CD4-positive, alpha-beta T cell (primary cell): ENCODE data around the gene CNR1. TPM values are rescaled to one million over a fixed set of nuclear protein-coding genes. Genes with fewer than 3 reads are reported as not detected.

ENCODE experiments used
- ATAC-seq: fragments of 200-7000 bp; cut with Tn5 transposase; one replicate; pipeline ENCODE4 v1.10.0; 2022; ENCODE audit warnings: mild to moderate bottlenecking; ENCODE audit not compliant: poor library complexity
- CTCF ChIA-PET: fragments of 350-600 bp; sonication (Branson Sonifier 250); formaldehyde crosslinking; loops from one replicate; lab custom pipeline; 2021; ENCODE audit warnings: antibody characterized with exemption, inconsistent platforms; lab: Charles Lee
- POLR2A ChIA-PET: fragments of 350-600 bp; sonication (Branson Sonifier 250); formaldehyde crosslinking; loops from one replicate; lab custom pipeline; 2021; ENCODE audit warnings: antibody characterized with exemption, inconsistent platforms; lab: Charles Lee
- DNase-seq, 14 experiments: peaks; one replicate each; pipeline ENCODE4 v3.0.0-alpha.2; 2013 to 2020; ENCODE audit warnings: mixed read lengths in 2 of 14
- H3K27ac ChIP-seq, 2 donors: one replicate each; pipeline versions ENCODE4 v1.5.1 to v1.7.0; 2013; ENCODE audit warnings: low read length in 2 of 2, low read depth in 1 of 2, mild to moderate bottlenecking in 1 of 2
- H3K27me3 ChIP-seq, 2 experiments: 1 replicate in 1 of 2; 2 replicates in 1 of 2; pipeline versions ENCODE4 v1.6.1 to v1.7.0; 2013; ENCODE audit warnings: low read length in 2 of 2, control low read depth in 1 of 2, mild to moderate bottlenecking in 1 of 2, moderate library complexity in 1 of 2; ENCODE audit not compliant: insufficient read depth in 2 of 2, control insufficient read depth in 1 of 2
- H3K36me3 ChIP-seq: one replicate; pipeline ENCODE4 v1.6.1; 2013; ENCODE audit warnings: low read length, control low read depth; ENCODE audit not compliant: insufficient read depth
- H3K4me1 ChIP-seq: one replicate; pipeline ENCODE4 v1.6.1; 2013; ENCODE audit warnings: low read length, control low read depth; ENCODE audit not compliant: insufficient read depth
- H3K4me3 ChIP-seq: one replicate; pipeline ENCODE4 v1.5.1; 2013; ENCODE audit warnings: mild to moderate bottlenecking, low read length, moderate library complexity
- H3K9me3 ChIP-seq, 2 experiments: 1 replicate in 1 of 2; 2 replicates in 1 of 2; pipeline versions ENCODE4 v1.6.1 to v1.7.0; 2013; ENCODE audit warnings: low read length in 2 of 2, mild to moderate bottlenecking in 2 of 2, control low read depth in 1 of 2, moderate library complexity in 1 of 2; ENCODE audit not compliant: control insufficient read depth in 1 of 2, insufficient read depth in 1 of 2
- H3K27ac Mint-ChIP-seq: one replicate; pipeline ENCODE4 v1.8.0; 2020; ENCODE audit warnings: mixed read lengths
- H3K27me3 Mint-ChIP-seq: one replicate; pipeline ENCODE4 v1.8.0; 2021; ENCODE audit warnings: mixed read lengths
- H3K36me3 Mint-ChIP-seq: one replicate; pipeline ENCODE4 v1.8.0; 2021; ENCODE audit warnings: low read depth, mixed read lengths
- H3K4me1 Mint-ChIP-seq: one replicate; pipeline ENCODE4 v1.8.0; 2021; ENCODE audit warnings: low read depth, mixed read lengths
- H3K4me3 Mint-ChIP-seq: one replicate; pipeline ENCODE4 v1.8.0; 2020; ENCODE audit warnings: mild to moderate bottlenecking, mixed read lengths
- H3K9me3 Mint-ChIP-seq: one replicate; pipeline ENCODE4 v1.8.0; 2020; ENCODE audit warnings: mixed read lengths
- intact Hi-C, 2 experiments: fragments of 100-400 bp; cut with DNase I in 1 of 2; cut with micrococcal nuclease in 1 of 2; formaldehyde crosslinking; loops; one replicate each; pipeline versions ENCODE4 v1.15.1 to v1.9.0; 2023 to 2025; cut with DNase I, micrococcal nuclease
- total RNA-seq, 174 experiments: library from RNA in 2 of 174; stranded (reverse) in 2 of 174; gene quantifications; one replicate each; pipeline ENCODE4 v1.2.3 and lab custom pipeline; 2021 to 2026
- TF ChIP-seq, protein P1 (sequence below): fragments of 200-600 bp; IDR thresholded peaks from one replicate; pipeline ENCODE4 v1.8.0; 2022; ENCODE audit warnings: antibody characterized with exemption, mild to moderate bottlenecking

Gene CNR1
- total RNA-seq, 2 experiments from 2014 or later: not detected

DNA sequence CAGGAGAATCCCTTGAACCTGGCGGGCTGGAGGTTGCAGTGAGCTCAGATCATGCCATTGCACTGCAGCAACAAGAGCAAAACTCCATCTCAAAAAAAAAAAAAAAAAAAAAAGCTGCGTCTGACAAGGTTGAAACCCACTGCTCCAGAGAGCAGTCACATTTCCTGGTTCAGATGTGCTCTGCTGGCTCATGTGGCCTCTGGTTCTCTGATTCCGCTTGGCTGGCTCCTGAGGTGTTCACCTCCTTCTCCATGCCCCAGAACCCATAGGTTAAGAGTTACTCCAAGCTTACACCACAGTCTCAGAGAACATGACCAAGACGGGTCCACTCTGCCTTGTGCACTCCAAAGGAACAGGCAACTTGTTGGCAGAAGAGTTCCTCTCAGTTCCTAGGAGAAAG, 8.8 kb upstream of the CNR1 start:
- no peak for ATAC-seq
- H3K4me3 ChIP-seq: no peak overlapping the region
- ChIA-PET CTCF (no interaction called here), POLR2A (no interaction called here)
- Mint-ChIP-seq H3K4me1 (no peaks in the 10 kb centered on the region), H3K36me3 (no peaks in the 10 kb centered on the region), H3K27me3 (peaks cover 74% of the 10 kb centered on the region), H3K27ac (no peak overlapping the region), H3K4me3 (no peak overlapping the region), H3K9me3 (no peaks in the 10 kb centered on the region)
- H3K27me3 ChIP-seq: peaks cover 0 to 34% of the 10 kb centered on the region in 2 experiments
- no peak for DNase-seq
- no peak overlapping the region for H3K27ac ChIP-seq
- peaks cover 0 to 3% of the 10 kb centered on the region in 2 experiments for H3K9me3 ChIP-seq
- H3K4me1 ChIP-seq: no peaks in the 10 kb centered on the region
- intact Hi-C loops: no loop called here
- TF ChIP-seq, protein P1, sequence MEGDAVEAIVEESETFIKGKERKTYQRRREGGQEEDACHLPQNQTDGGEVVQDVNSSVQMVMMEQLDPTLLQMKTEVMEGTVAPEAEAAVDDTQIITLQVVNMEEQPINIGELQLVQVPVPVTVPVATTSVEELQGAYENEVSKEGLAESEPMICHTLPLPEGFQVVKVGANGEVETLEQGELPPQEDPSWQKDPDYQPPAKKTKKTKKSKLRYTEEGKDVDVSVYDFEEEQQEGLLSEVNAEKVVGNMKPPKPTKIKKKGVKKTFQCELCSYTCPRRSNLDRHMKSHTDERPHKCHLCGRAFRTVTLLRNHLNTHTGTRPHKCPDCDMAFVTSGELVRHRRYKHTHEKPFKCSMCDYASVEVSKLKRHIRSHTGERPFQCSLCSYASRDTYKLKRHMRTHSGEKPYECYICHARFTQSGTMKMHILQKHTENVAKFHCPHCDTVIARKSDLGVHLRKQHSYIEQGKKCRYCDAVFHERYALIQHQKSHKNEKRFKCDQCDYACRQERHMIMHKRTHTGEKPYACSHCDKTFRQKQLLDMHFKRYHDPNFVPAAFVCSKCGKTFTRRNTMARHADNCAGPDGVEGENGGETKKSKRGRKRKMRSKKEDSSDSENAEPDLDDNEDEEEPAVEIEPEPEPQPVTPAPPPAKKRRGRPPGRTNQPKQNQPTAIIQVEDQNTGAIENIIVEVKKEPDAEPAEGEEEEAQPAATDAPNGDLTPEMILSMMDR: no peak
- H3K36me3 ChIP-seq: no peaks in the 10 kb centered on the region

DNA sequence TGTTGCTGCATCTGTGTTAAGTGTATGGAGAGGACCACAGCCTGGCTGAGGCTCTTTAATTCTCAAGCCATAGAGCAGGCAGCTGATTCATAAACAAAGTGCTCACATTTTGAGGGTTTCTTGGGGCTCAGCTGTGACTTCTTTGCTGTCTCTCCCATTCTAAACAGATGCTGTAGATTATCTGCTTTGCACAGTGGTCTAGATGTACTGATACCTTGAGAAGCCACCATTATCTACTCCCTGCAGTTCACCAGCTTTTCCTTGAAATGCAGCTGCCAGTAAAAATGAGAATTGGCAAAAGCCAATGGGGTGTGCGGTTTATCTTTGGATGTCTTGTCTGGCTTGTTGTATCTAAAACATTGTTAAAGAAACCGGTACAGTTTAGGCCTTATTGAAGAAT, 5.2 kb upstream of the CNR1 start:
- Histone ChIP-seq H3K4me3 (no peak overlapping the region), H3K4me1 (peaks cover 4% of the 10 kb centered on the region), H3K36me3 (no peaks in the 10 kb centered on the region), H3K27me3 (peaks cover 24 to 52% of the 10 kb centered on the region in 2 experiments), H3K9me3 (peaks cover 0 to 5% of the 10 kb centered on the region in 2 experiments), H3K27ac (no peak overlapping the region)
- Mint-ChIP-seq H3K36me3 (no peaks in the 10 kb centered on the region), H3K4me1 (peaks cover 7% of the 10 kb centered on the region), H3K9me3 (no peaks in the 10 kb centered on the region), H3K27ac (no peak overlapping the region), H3K4me3 (no peak overlapping the region), H3K27me3 (peaks cover 71% of the 10 kb centered on the region)
- ChIA-PET CTCF (interaction anchor here (1.7 kb wide), 1 partner anchor 10 kb away, joined by 5 read pairs; no protein-coding TSS in a partner anchor), POLR2A (no interaction called here)
- TF ChIP-seq, protein P1: no peak
- intact Hi-C loops: no loop called here
- ATAC-seq: no peak
- no peak for DNase-seq

GRCh38 chr6:88168362-88168761, 2.2 kb upstream of the CNR1 start:
- H3K36me3 Mint-ChIP-seq: no peaks in the 10 kb centered on the region
- CTCF ChIA-PET: no interaction called here
- no peak overlapping the region for H3K27ac ChIP-seq

More at GRCh38 chr6:88168362-88168761, 2.2 kb upstream of the CNR1 start:
- DNase-seq (no peak), ATAC-seq (no peak)
- peaks cover 10% of the 10 kb centered on the region for H3K4me1 ChIP-seq
- H3K4me3 ChIP-seq: no peak overlapping the region
- Mint-ChIP-seq H3K9me3 (no peaks in the 10 kb centered on the region), H3K27me3 (peaks cover 77% of the 10 kb centered on the region), H3K27ac (no peak overlapping the region), H3K4me1 (peaks cover 15% of the 10 kb centered on the region), H3K4me3 (peak overlapping the region; percentile 40)
- POLR2A ChIA-PET: no interaction called here
- TF ChIP-seq, protein P1: no peak
- H3K27me3 ChIP-seq: peaks cover 32 to 71% of the 10 kb centered on the region in 2 experiments
- intact Hi-C loops: no loop called here
- no peaks in the 10 kb centered on the region for H3K36me3 ChIP-seq
- peaks cover 0 to 5% of the 10 kb centered on the region in 2 experiments for H3K9me3 ChIP-seq
